ENCODE results near the gene HLA-A. TPM values are rescaled to one million over a fixed set of nuclear protein-coding genes. Genes with fewer than 3 reads are reported as not detected.

HLA-A gene
- total RNA-seq, 1 experiment from 2014 or later, result 251 TPM

GRCh38 chr6:29946223-29947076 lies 4.1 kb downstream of the HLA-A start:
- ChIA-PET CTCF (no interaction called here), POLR2A (no interaction called here), RAD21 (ENCODE audit: low non-redundant PET in 1 of 2, low total read pairs in 2 of 2, uncharacterized antibody in 2 of 2, unreplicated experiment in 2 of 2) (no interaction called here)
- no peaks in the 10 kb centered on the region for H3K9me2 ChIP-seq (ENCODE audit: insufficient read depth)
- ATAC-seq (no peak), DNase-seq (ENCODE audit: low read depth, low spot score) (no peak)
- H3K36me3 ChIP-seq (ENCODE audit: control insufficient read depth in 1 of 2, insufficient read depth in 2 of 2, low read length in 2 of 2), result peaks cover 4 to 11% of the 10 kb centered on the region in 2 experiments; a peak in 3 of 4 replicates
- peaks cover 0 to 13% of the 10 kb centered on the region in 2 experiments; a peak in 2 of 4 replicates for H3K4me1 ChIP-seq (ENCODE audit: control insufficient read depth in 1 of 2, insufficient read depth in 2 of 2, low read length in 2 of 2)
- H3K9me3 ChIP-seq (ENCODE audit: control insufficient read depth in 1 of 2, insufficient read depth in 1 of 2, low read depth in 1 of 2, low read length in 2 of 2), result no peaks in the 10 kb centered on the region
- H3K4me2 ChIP-seq (ENCODE audit: low read length), result no peak overlapping the region
- no peaks in the 10 kb centered on the region for H4K20me1 ChIP-seq (ENCODE audit: insufficient read depth)
- H3K79me2 ChIP-seq (ENCODE audit: insufficient read depth, low read length), result peaks cover 14% of the 10 kb centered on the region; the same call in 1 of the 2 replicates
- TF ChIP-seq POLR2A (IDR thresholded peaks at IDR 0.05; ENCODE audit: borderline replicate concordance, extremely low read depth, insufficient read depth, insufficient read length) (no peak), CBX3 (IDR thresholded peaks at IDR 0.05; ENCODE audit: low read depth) (no peak), ZNF274 (IDR thresholded peaks at IDR 0.05; ENCODE audit: low read depth, low read length) (no peak), POLR2AphosphoS5 (IDR thresholded peaks at IDR 0.05; ENCODE audit: low read depth, low read length) (0 out of 2 replicates have a peak, but pooled peaks have one; percentile 12), CEBPB (IDR thresholded peaks at IDR 0.05; ENCODE audit: low read depth) (no peak)
- H2AFZ ChIP-seq (ENCODE audit: low read depth, low read length, poor library complexity, severe bottlenecking), result no peak overlapping the region
- no peaks in the 10 kb centered on the region for H3K27me3 ChIP-seq (ENCODE audit: insufficient read depth, low read length)
- no peak overlapping the region for H3K4me3 ChIP-seq (replicated peaks in 1 of 2; ENCODE audit: low read depth in 1 of 2, low read length in 2 of 2)
- H3K9ac ChIP-seq (ENCODE audit: low read length), result no peak overlapping the region
- no TSS peak for BruUV-seq (replicated peaks)
- intact Hi-C loops (cut with micrococcal nuclease), result no loop called here
- H3K27ac ChIP-seq (ENCODE audit: low read depth, low read length), result no peak overlapping the region

GRCh38 chr6:29947077-29947980 lies 5.0 kb downstream of the HLA-A start:
- no peak for DNase-seq (ENCODE audit: low read depth, low spot score)
- no peak overlapping the region for H2AFZ ChIP-seq (ENCODE audit: low read depth, low read length, poor library complexity, severe bottlenecking)
- H3K27me3 ChIP-seq (ENCODE audit: insufficient read depth, low read length), result no peaks in the 10 kb centered on the region
- POLR2A ChIA-PET, result interaction anchor here (1.6 kb wide), 1 partner anchor 18 kb away, joined by 6 read pairs; no protein-coding TSS in a partner anchor
- no peaks in the 10 kb centered on the region for H3K9me2 ChIP-seq (ENCODE audit: insufficient read depth)
- H3K4me3 ChIP-seq (replicated peaks in 1 of 2; ENCODE audit: low read depth in 1 of 2, low read length in 2 of 2), result no peak overlapping the region
- TF ChIP-seq RAD21 (IDR thresholded peaks at IDR 0.05; ENCODE audit: low read depth), result no peak
- TF ChIP-seq JUND (IDR thresholded peaks at IDR 0.05), result no peak
- TF ChIP-seq FOSL1 (IDR thresholded peaks at IDR 0.05; ENCODE audit: low read depth), result no peak
- TF ChIP-seq ELF1 (IDR thresholded peaks at IDR 0.05; ENCODE audit: borderline replicate concordance, low read depth), result no peak
- TF ChIP-seq SRF (IDR thresholded peaks at IDR 0.05; ENCODE audit: low read depth), result no peak
- intact Hi-C loops (cut with micrococcal nuclease), result no loop called here
- no TSS peak for BruUV-seq (replicated peaks)
- ATAC-seq, result no peak
- H3K4me1 ChIP-seq (ENCODE audit: control insufficient read depth in 1 of 2, insufficient read depth in 2 of 2, low read length in 2 of 2), result peaks cover under 1 to 10% of the 10 kb centered on the region in 2 experiments
- no peaks in the 10 kb centered on the region for H4K20me1 ChIP-seq (ENCODE audit: insufficient read depth)
- no peaks in the 10 kb centered on the region for H3K9me3 ChIP-seq (ENCODE audit: control insufficient read depth in 1 of 2, insufficient read depth in 1 of 2, low read depth in 1 of 2, low read length in 2 of 2)
- CTCF ChIA-PET, result no interaction called here
- H3K9ac ChIP-seq (ENCODE audit: low read length), result no peak overlapping the region
- RAD21 ChIA-PET (ENCODE audit: low non-redundant PET in 1 of 2, low total read pairs in 2 of 2, uncharacterized antibody in 2 of 2, unreplicated experiment in 2 of 2), result no interaction called here
- no peak overlapping the region for H3K4me2 ChIP-seq (ENCODE audit: low read length)
- peaks cover 14% of the 10 kb centered on the region; the same call in 1 of the 2 replicates for H3K79me2 ChIP-seq (ENCODE audit: insufficient read depth, low read length)
- H3K27ac ChIP-seq (ENCODE audit: low read depth, low read length), result no peak overlapping the region
- peaks cover 4 to 11% of the 10 kb centered on the region in 2 experiments; a peak in 3 of 4 replicates for H3K36me3 ChIP-seq (ENCODE audit: control insufficient read depth in 1 of 2, insufficient read depth in 2 of 2, low read length in 2 of 2)

All from HCT116 (cell line).